Body of pancreas (tissue), 4 donors: ENCODE measurements around the gene C21orf58.

Source experiments
- CTCF ChIP-seq, 7 experiments: fragments of 450-650 bp in 4 of 7; fragments of 200-600 bp in 3 of 7; sonication (generic) in 3 of 7; IDR thresholded peaks; one replicate each; pipeline ENCODE4 v1.5.1; 2016 to 2019; ENCODE audit warnings: antibody characterized with exemption in 7 of 7
- POLR2A ChIP-seq, 3 donors: fragments of 450-650 bp; IDR thresholded peaks; one replicate each; pipeline ENCODE4 v1.6.1; 2016; ENCODE audit warnings: antibody characterized with exemption in 3 of 3, mild to moderate bottlenecking in 2 of 3

GRCh38 chr21:46285206-46285661, 38.4 kb downstream of the C21orf58 start, which contains the start of gene MCM3AP:
- TF ChIP-seq CTCF (IDR thresholded peaks at IDR 0.05) (no peak), POLR2A (IDR thresholded peaks at IDR 0.05) (no peak)
